ENCODE measurements around the gene FAM181A. TPM values are rescaled to one million over a fixed set of nuclear protein-coding genes. Genes with fewer than 3 reads are reported as not detected.

FAM181A gene
- total RNA-seq, 1 experiment from 2014 or later = not detected

DNA sequence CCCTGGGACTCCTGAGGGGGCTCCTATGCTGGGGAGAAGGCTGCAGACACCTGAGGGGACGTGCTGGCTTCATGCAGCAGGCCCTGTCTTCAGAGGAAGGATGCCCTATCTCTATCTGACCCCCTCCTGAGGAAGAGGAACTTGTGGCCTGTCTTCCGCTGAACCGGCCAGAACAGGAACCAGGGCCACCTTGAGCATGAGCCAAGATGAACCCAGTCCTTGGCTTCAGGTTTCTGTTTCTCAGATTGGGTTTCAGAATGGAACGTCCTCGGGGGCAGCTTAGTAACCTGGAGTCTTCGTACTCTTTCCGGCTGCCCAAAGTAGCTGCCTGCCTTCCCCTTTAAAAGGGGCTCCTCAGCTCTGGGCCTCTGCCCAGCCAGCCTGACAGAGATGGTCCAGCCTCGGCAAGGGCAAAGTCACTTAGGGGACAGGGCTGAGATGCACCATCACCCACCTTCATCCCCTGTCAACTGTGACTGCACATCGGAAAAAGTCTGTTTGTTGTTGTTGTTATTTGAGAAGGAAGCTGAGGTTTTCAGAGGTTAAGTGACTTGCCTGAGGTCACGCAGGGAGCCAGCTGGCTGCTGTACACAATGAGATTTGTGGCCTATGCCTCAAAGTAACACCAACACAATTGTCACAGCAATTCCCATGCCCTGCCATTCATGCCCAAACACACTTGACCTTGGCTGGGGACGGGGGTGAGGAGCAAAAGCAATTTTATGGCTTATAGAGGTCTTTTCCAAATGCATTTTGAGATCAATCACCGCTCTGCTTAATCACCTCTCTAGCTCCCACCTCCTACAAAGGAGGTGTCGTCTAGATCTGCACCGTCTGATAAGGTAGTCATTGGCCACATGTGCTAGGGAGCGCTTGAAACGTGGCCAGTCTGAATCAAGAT is 35.8 kb downstream of the FAM181A start:
- Histone ChIP-seq H2BK120ac (ENCODE audit: low read depth, low read length, poor library complexity, severe bottlenecking) (no peak overlapping the region), H3K27me3 (ENCODE audit: insufficient read depth, low read length) (no peaks in the 10 kb centered on the region), H3K27ac (ENCODE audit: insufficient read length, low read depth, low read length) (no peak overlapping the region), H3K79me2 (ENCODE audit: insufficient read depth, low read length) (no peaks in the 10 kb centered on the region), H3T11ph (ENCODE audit: low read length) (no peak overlapping the region), H3K9me3 (ENCODE audit: control insufficient read depth, low read depth, low read length) (no peaks in the 10 kb centered on the region), H3K4ac (ENCODE audit: low read depth, low read length) (no peak overlapping the region), H3K23me2 (ENCODE audit: insufficient read length, low read depth, low read length, poor library complexity, severe bottlenecking) (no peaks in the 10 kb centered on the region), H3K23ac (ENCODE audit: insufficient read length, low read depth, low read length) (no peak overlapping the region), H2BK15ac (ENCODE audit: low read depth, low read length) (no peak overlapping the region), H4K91ac (ENCODE audit: insufficient read length, low read depth, low read length) (no peak overlapping the region), H3K4me2 (ENCODE audit: insufficient read depth, insufficient read length, low read length) (no peak overlapping the region), H3K18ac (ENCODE audit: insufficient read length, low read depth, low read length) (no peak overlapping the region), H3K14ac (ENCODE audit: insufficient read depth, low read length) (no peak overlapping the region), H3K79me1 (ENCODE audit: insufficient read depth, low read depth, low read length, poor library complexity, severe bottlenecking) (no peaks in the 10 kb centered on the region), H2BK5ac (ENCODE audit: insufficient read length, low read length) (no peak overlapping the region), H2AFZ (ENCODE audit: low read length) (no peak overlapping the region), H3K9ac (ENCODE audit: extremely low read depth, insufficient read length, low read length) (no peak overlapping the region), H3K56ac (ENCODE audit: insufficient read length, low read depth, low read length) (no peak overlapping the region), H2BK20ac (ENCODE audit: low read depth, low read length, poor library complexity, severe bottlenecking) (no peak overlapping the region), H3K4me1 (ENCODE audit: insufficient read depth, low read length) (no peaks in the 10 kb centered on the region), H4K8ac (replicated peaks; ENCODE audit: insufficient read length, low read depth, low read length) (no peak overlapping the region), H4K20me1 (ENCODE audit: control insufficient read depth, insufficient read depth, insufficient read length) (peaks cover 2% of the 10 kb centered on the region), H2AK5ac (ENCODE audit: insufficient read length, low read length) (no peak overlapping the region), H4K5ac (ENCODE audit: insufficient read length, low read depth, low read length) (no peak overlapping the region), H2BK12ac (ENCODE audit: insufficient read length, low read depth, low read length) (no peak overlapping the region)
- Mint-ChIP-seq H3K4me3 (no peak overlapping the region), H3K27ac (no peak overlapping the region), H3K36me3 (ENCODE audit: insufficient read depth in 1 of 3, low read depth in 3 of 3) (no peaks in the 10 kb centered on the region), H3K27me3 (ENCODE audit: low read depth) (no peaks in the 10 kb centered on the region; the same call in 1 of the 2 replicates), H3K9me3 (no peaks in the 10 kb centered on the region), H3K4me1 (peaks cover 11 to 16% of the 10 kb centered on the region in 2 experiments)
- no CpG with 5 or more reads among the region's 16 CpGs for whole genome bisulfite sequencing (ENCODE audit: extremely low coverage, insufficient read length, low lambda C conversion rate)
- no peak for DNase-seq
- TF ChIP-seq, protein P1, sequence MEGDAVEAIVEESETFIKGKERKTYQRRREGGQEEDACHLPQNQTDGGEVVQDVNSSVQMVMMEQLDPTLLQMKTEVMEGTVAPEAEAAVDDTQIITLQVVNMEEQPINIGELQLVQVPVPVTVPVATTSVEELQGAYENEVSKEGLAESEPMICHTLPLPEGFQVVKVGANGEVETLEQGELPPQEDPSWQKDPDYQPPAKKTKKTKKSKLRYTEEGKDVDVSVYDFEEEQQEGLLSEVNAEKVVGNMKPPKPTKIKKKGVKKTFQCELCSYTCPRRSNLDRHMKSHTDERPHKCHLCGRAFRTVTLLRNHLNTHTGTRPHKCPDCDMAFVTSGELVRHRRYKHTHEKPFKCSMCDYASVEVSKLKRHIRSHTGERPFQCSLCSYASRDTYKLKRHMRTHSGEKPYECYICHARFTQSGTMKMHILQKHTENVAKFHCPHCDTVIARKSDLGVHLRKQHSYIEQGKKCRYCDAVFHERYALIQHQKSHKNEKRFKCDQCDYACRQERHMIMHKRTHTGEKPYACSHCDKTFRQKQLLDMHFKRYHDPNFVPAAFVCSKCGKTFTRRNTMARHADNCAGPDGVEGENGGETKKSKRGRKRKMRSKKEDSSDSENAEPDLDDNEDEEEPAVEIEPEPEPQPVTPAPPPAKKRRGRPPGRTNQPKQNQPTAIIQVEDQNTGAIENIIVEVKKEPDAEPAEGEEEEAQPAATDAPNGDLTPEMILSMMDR (conservative IDR thresholded peaks at IDR 0.05) = no peak

Measured in H9 (cell line).